GM19397 (cell line): Measurements from ENCODE around the gene UTP18.
A peak's percentile ranks its signal among the peaks of the same experiment; 100 is the strongest.
"Not testable (repeated sequence)": the region's sequence is repeated elsewhere in the genome, so short reads cannot be mapped to it uniquely, and the experiment has no call there.

Experiments
- ATAC-seq: cut with Tn5 transposase; IDR thresholded peaks from one replicate; pipeline ENCODE4 v1.9.1; 2021; ENCODE audit warnings: mild to moderate bottlenecking, moderate library complexity; ENCODE audit not compliant: unreplicated experiment

Gene UTP18

DNA sequence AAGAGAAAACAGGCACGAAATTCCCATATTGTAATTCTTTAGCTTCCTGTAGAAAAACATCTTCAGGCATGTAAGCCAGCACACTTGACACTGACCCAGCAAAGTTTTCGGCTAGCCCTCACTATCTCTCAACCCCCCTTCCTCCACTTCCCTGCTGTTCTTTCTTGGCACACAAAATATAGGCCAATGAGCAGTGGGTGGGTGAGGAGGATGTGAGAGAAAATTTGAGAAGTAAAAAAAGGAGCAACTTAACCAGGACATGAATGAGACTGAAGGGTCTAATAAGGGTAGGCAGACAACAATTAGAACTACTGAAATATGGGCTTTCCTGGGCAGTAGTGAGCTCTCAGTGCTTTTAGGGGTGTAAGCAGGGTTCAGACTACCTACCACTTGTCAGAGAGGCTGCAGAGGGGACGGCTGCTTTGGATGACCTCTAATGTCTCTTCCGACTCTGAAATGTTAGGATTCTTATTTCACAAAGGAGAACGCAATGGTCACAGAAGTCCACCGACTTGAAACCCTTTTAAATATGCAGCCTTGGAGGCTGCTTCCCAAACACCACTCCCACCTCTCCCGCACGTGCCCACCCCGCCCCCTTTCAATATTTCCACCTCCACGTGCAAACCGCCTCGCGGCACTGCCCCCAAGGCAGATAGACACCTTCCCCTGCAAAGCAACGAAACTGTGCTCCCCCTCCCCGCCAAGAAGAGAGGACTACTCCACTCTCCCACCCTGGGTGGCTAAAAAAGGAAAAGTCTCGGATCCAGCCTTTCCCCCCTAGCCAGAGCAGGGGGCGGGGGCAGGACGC, 1.4 kb upstream of the UTP18 start:
- no peak for ATAC-seq

DNA sequence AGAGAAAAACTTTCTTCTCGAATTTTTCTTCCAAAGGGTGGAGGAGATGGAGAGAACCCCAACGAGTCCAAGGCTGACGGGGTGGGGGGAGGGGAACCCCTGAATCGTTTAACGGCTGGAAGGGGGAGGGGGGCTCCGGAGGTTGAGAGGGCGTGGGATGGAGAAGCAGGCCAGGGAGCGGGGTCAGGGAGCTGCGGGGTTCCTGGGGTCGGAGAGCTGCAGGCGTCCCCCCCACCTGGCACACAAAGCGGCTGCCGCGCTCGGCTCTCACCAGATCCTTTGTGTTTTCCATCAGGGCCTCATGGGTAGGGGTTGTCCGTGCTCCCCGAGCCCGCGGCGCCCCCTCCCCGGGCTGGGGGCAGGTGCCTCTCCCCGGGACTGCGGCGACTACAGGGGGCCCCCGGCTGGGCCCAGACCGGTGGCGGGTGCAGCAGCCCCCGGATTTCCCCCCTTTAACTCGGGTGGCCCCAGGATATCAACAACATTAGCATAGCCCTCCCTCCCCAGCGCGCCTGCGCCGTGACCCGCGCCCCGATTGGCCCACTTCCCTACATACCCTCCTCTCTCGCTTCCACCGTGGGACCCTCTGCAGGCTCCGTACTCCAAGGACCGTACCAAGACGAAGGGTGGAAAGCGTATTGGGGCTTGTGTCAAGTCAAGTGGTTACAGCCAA, 646 bp upstream of the UTP18 start, which contains the start of gene MBTD1:
Gene MBTD1 (minus strand): TSS at position 486 of the 673 bp plus-strand sequence. CDS start 34,888 bp downstream, outside the sequence.
- peak; percentile 80 for ATAC-seq

DNA sequence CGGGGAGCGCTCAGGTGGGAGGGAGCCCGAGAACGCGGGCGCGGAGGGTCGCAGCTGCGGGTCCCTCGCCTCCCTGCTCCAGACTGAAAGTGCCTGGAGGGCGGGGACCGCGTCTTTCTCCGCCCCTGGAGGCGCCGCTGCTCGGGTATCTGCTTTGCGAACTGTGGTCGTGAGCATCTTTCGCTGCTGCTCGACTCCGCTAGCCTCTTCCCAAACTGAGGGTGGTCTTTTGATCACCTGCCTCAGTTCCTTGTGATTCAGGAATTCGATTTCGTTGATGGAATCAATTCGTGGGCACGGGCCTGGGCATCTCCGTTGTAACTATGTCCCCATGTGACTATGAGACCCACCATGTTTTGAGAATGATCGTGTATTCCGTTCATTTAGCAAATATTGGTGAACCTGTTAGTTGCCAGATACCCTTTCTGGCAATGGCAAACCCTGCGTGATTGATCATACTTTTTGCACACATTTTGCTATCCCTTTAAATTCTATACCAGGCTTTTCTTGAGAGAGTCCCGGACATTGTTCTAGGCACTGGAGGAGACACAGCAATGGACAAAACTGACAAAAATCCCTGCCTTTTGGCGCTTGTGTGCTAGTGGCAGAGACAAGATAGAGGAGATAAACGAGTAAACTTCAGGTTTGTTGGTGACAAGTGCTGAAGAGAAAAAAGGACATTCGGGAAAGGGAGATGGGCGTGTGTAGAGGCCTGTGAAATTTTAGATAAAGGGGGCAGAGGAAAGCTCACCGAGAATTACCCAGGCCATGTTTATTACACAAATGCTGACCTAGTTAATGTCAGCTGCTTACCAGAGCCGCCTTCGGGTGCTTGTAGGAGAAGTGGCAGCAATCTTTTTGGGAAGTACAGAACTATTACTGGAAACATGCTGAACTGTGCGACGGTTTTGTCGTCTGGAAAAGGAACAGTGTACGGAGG, 948 bp downstream of the UTP18 start:
- ATAC-seq: no peak

DNA sequence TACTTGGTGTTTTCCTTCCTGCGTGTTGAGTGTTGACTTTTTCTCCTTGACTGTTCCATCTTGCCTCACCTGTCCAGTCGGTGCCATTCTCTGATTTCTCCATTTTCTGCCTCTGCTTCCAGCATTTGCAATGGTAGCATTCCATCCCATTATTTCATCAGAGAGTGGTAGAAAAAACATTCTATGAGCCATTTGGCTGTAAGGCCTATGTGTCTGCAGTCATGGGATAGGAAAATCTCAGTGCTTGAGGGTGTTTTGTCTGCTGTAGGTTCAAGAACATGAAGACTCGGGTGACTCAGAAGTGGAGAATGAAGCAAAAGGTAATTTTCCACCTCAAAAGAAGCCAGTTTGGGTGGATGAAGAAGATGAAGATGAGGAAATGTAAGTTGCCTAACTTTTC, 2.7 kb downstream of the UTP18 start:
- ATAC-seq: no peak

DNA sequence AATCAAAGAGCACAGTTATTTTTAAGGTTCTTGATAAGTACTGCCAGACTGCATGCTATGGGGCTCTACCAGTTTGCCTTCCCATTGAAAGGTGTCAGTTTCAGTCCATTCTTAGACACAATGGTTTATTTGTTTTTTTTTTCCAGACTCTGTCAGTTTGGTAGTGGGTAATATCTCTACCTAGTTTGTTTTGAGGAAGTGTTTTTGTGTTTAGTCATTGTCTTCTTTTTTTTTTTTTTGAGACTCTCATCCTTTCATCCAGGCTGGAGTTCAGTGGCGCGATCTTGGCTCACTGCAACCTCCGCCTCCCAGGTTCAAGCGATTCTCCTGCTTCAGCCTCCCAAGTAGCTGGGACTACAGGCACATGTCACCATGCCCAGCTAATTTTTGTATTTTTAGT, 4.1 kb downstream of the UTP18 start:
- ATAC-seq: not testable (repeated sequence)

DNA sequence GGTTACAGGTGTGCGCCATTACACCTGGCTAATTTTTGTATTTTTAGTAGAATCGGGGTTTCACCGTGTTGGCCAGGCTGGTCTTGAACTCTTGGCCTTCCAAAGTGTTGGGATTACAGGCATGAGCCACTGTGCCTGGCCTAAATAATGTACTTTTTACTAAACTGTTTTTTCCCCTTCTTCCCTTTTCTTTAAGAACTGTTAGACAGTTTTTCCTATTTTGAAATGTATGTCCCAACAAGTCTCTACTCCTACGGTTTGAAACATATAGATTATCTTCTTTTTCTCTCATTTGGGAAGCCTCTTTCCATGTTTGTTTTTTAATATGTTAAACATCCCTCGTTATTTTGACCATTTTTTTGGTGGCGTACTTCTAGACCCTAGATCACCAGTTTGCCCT, 9.6 kb downstream of the UTP18 start:
- no peak for ATAC-seq

DNA sequence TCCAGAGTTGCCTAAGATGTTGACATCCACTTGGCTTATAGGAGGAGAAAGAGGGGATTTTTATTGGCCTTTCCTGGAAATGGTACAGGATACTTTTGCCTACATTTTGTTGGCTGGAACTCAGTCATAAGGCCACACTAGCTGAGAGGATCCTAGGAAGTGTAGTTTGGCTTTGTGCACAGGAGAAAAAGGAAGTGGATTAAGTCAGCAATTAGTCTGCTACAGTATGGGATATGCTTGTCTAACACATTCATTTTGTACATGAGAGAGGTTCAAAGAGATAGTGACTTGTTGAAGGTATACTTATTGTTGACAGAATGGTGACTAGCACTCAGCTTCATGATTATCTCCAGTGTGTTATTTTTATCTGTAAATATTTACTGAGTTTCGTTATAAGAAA, 10.3 kb downstream of the UTP18 start:
- ATAC-seq: no peak

DNA sequence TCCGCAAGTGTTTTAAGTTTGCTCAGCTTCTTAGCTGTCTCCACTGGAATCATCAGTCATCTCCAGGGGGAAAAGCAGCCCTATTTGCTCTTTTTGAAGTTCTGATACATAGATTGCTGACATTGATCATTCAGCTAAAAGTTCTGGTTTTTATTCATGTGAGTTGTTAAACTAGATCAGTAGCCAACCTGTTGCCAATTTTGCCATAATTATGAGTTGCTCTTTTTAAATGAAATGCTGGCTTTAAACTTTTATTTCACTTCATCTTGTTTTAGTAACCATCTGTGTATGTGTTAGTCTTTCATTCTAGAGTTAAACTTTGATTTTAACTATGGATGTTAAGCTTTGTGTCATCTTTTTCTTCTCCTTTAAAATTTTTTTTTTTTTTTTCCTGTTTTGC, 12.5 kb downstream of the UTP18 start:
- no peak for ATAC-seq

DNA sequence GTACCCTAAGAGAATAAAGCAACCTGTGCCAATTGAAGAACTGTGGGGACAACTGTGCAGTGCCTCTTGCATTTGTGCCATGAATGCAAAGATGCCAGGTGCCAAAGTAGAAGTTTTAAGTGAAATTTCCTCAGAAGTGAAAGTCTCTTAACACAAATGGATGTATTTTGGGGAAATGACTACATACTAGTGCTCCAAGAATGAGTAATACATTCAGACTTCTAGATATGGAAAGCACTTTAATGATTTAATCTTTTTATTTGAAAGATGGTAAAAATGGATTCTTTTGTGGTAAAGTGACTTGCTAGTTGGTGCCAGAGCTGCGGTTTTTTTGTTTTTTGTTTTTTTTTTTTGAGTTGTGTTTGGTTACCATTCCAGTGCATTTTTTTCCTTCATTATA, 15.0 kb downstream of the UTP18 start:
- no peak for ATAC-seq

DNA sequence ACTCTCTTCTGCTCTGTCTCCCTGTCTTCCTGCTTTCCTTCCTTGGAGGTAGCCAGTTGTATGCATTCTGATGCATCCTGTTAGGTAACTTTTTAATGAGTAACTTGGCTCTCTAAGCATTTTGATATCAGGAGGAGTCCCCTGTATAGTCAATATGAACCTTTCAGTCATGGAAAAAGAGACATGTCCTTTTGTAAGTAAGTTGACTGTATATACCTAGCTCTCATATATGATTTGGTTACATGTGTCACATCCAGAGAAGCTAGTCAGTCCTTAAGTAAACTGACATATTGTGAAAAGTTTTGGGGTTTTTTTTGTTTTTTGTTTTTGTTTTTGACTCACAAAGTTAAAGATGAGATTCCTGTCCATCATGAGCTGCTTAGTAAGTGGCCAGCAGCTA, 18.8 kb downstream of the UTP18 start:
- ATAC-seq: no peak

DNA sequence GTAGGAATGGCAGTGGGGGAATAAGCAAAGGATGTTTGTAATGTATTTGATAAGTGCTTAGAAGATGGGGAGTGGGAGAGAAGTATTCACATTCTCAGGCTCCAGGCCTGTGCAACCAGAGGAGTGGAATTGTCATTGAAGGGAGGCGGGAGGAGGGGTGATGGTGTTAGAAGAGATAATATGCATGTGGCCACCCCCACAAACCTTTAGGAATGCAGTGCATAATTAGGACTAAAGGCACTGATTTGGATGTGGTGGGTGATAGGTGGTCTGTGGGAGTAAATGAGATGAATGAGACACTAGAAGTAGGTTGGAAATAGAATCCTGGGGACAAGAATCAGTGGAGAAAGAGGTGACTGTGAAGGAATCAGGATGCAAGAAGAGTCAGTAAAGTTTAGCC, 27.1 kb downstream of the UTP18 start:
- ATAC-seq: no peak

DNA sequence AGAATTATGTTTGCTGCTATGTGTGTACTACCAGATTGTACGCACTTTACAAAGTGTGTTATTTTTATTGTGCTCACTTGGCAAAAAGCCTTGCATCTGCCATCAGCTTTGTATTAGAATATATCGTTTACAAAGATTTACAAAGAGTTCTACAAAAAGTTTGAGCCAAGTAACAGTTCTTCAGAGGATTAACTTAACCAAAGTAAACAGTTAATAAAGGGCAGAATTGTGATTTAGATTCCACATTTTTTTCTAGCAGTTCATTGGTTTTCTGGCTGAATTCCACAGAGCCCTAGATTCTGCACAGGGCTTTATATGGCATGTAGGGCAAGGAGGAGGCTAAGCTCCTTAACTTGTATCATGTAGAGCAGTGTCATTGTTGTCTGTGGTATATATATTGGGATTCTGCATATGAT, 29.4 kb downstream of the UTP18 start:
- ATAC-seq: no peak

DNA sequence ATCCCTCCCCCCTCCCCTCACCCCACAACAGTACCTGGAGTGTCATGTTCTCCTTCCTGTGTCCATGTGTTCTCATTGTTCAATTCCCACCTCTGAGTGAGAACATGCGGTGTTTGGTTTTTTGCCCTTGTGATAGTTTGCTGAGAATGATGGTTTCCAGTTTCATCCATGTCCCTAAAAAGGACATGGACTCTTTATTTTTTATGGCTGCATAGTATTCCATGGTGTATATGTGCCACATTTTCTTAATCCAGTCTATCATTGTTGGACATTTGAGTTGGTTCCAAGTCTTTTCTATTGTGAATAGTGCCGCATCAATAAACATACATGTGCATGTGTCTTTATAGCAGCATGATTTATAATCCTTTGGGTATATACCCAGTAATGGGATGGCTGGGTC, 34.0 kb downstream of the UTP18 start:
- ATAC-seq: not testable (repeated sequence)

DNA sequence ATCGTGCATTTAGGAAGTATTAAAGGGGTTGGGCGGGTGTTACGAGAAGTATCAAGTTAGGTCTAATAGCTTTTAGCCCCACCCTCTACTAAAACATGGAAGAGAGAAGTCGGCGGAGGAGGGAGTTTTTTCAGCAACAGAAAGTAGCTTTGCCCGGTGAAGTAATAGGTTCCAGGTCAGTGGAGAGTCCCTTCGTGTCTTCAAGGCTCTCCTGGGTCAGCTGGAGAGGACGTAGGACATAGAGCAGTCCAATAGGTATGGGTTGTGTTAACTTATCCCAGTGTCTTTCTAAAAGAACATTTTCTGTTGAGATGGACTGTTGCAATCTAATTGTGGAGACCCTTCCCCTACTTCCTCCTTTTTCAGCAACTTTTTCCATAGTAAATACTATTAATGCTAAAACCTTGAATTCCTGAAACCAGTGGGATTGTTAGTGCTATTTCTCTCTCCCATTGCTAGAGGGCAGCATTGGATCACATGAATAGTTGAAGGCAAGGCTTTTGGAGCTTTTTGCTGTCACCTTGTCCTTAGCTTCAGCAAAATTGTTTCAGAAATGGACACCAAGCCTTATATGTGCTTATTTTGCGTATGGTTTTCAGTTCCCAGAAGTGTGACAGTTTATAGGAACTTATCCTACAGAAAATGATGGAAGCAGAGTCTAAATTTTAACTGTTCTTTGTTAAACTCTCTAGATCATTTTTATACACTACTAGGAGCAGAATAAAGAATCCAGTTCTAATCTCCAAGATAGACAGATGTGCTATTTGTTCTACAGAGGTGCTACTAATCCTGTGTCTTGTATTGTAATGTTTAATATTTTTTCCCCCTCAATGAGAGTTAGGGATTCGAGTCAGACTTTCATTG, 38.4 kb downstream of the UTP18 start:
- ATAC-seq: no peak

DNA sequence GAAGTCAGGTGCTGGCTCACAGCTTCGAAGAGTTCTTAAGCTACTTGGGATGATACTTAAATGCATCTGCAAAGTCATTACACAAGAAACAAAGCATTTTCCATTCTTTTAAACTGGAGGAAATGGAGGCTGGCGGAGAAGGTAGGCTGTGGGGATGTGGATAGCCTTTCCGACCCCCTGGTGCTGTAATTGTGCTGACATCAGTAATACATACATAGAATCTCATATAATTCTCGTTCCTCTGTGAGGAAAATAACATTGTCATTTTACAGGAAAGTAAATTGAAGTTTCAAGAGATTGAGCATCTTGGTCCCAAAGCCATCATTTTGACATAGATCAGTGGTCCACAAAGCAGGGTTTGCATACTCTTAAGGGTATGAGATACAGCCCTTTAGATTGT, 39.5 kb downstream of the UTP18 start:
- ATAC-seq: no peak

DNA sequence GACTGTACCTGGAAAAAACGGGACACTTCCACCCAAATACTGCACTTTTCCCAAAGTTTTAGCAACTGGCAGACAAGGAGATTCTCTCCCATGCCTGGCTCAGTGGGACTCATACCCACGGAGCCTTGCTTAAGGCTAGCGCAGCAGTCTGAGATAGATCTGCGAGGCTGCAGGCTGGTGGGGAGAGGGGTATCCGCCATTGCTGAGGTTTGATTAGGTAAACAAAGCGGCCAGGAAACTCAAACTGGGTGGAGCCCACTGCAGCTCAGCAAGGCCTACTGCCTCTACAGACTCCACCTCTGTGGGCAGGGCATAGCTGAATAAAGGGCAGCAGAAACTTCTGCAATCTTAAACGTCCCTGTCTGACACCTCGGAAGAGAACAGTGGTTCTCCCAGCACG, 44.8 kb downstream of the UTP18 start:
- no peak for ATAC-seq

DNA sequence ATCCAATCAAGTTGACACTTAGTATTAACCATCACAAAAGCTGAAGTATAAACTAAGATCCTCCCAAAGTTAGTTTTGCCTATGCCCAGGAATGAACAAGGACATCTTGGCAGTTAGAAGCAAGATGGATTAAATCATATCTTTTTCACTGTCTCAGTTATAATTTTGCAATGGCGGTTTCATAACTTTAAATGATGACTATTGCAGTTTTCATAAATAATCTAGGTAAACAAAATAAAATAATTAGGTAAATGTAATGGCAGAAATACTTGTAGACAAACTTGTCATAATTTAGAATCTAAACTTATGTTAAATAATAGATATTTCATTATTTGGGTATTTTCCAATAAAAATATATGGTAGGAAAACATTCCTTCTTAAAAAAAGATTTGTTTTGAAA, 51.7 kb downstream of the UTP18 start:
- not testable (repeated sequence) for ATAC-seq

DNA sequence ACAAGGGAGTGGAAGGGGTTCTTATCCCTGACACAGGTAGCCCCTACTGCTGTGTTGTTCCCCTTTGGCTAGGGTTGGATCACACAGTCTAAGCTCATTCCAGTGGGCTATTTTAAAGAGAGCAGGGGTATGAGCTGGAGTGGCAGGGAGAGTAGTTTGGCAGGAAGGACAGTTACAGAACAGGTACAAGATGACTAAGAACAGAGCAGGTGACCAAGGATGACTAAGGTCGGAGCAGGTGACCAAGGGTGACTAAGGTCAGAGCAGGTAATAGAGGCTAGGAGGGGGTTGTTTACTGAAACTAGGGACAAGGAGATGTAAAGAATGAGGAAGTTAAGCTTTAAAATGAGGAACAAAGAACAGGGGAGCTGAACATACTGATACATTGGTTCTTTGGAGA, 58.8 kb downstream of the UTP18 start:
- no peak for ATAC-seq

DNA sequence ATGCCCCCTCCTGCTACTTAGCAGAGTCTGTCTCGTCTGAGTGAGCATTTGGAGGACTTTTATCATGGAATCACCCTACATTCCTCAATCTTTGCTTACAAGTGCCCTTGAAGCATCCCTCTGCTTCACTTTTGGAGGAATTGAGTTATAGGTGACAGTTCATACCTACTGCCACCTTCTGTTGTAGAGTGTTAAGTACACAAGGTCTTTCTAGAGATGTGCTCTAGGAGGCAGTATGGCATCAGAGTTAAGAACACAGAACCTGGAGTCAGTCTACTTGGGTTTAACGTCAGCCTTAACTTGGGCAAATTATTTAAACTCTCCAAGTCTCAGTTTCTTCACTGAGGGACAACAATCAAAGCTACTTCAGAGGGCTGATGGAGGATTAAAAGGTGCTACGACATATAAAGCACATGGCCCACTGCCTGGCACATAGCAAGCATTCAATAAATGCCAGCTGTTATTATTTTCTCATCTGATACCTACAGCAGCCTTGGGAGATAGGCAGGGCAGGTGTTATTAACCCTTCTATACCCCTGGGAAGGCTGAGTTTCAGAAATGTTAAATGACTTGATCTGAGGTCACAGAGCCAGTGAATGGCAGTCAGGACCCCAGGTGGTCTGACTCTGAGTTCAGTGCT, 62.2 kb downstream of the UTP18 start:
- ATAC-seq: no peak

DNA sequence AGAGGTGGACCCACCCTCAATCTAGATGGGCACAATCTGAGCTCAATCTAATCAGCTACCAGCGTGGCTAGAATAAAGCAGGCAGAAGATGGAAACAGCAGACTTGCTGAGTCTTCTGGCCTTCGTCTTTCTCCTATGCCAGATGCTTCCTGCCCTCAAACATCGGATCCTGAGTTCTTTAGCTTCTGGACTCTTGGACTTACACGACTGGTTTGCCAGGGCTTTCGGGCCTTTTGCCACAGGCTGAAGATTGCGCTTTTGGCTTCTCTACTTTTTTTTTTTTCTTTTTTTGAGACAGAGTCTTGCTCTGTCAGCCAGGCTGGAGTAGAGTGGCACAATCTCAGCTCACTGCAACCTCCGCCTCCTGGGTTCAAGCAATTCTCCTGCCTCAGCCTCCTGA, 65.1 kb downstream of the UTP18 start:
- ATAC-seq: no peak
